ENCODE data around the gene CIZ1.

Gene CIZ1

GRCh38 chr9:128124873-128125579 is 66.3 kb downstream of the CIZ1 start:
- DNase-seq (ENCODE audit: low spot score) = peak; percentile 41

- no peak for DNase-seq (ENCODE audit: low spot score)
Observed at GRCh38 chr9:128124451-128124850, 66.9 kb downstream of the CIZ1 start.

- no peak for DNase-seq (ENCODE audit: low spot score)
Observed at GRCh38 chr9:128123451-128124080, 67.8 kb downstream of the CIZ1 start.

GRCh38 chr9:128122809-128123175 is 68.6 kb downstream of the CIZ1 start:
- DNase-seq (ENCODE audit: low spot score) = no peak

GRCh38 chr9:128121924-128122808 is 69.2 kb downstream of the CIZ1 start:
- DNase-seq (ENCODE audit: low spot score) = no peak

- no peak for DNase-seq (ENCODE audit: low spot score)
Observed at GRCh38 chr9:128121466-128121810, 69.9 kb downstream of the CIZ1 start.

- no peak for DNase-seq (ENCODE audit: low spot score)
Observed at GRCh38 chr9:128120741-128121465, 70.5 kb downstream of the CIZ1 start.

GRCh38 chr9:128120061-128120740 is 71.2 kb downstream of the CIZ1 start:
- DNase-seq (ENCODE audit: low spot score) = no peak

GRCh38 chr9:128118971-128119665 is 72.3 kb downstream of the CIZ1 start:
- no peak for DNase-seq (ENCODE audit: low spot score)

GRCh38 chr9:128118472-128118857 is 72.9 kb downstream of the CIZ1 start:
- DNase-seq (ENCODE audit: low spot score) = no peak

GRCh38 chr9:128117613-128118471 is 73.5 kb downstream of the CIZ1 start:
- peak; percentile 95 for DNase-seq (ENCODE audit: low spot score)

- no peak for DNase-seq (ENCODE audit: low spot score)
Observed at GRCh38 chr9:128116104-128117083, 75.0 kb downstream of the CIZ1 start.

All from CD4-positive, alpha-beta T cell treated with Interleukin-2 at 100 ng/mL for 4 hours (primary cell).